Endodermal cell (in vitro differentiated cells): Measurements from ENCODE around the gene PCDH8. TPM values are rescaled to one million over a fixed set of nuclear protein-coding genes. Genes with fewer than 3 reads are reported as not detected.

Experiments
- DNase-seq: peaks from one replicate; pipeline ENCODE4 v3.0.0-alpha.2; 2017
- H3K27ac ChIP-seq: 2 replicates; pipeline ENCODE4 v1.5.1; 2013; ENCODE audit warnings: mild to moderate bottlenecking, low read depth, low read length, moderate library complexity
- H3K27me3 ChIP-seq: 2 replicates; pipeline ENCODE4 v1.6.1; 2013; ENCODE audit warnings: mild to moderate bottlenecking, low read length, moderate library complexity; ENCODE audit not compliant: insufficient read depth, control insufficient read depth, poor library complexity, severe bottlenecking
- H3K36me3 ChIP-seq: 2 replicates; pipeline ENCODE4 v1.7.0; 2013; ENCODE audit warnings: mild to moderate bottlenecking, low read length, moderate library complexity; ENCODE audit not compliant: control insufficient read depth, insufficient read depth
- H3K4me1 ChIP-seq: one replicate; pipeline ENCODE4 v1.7.0; 2013; ENCODE audit warnings: low read length; ENCODE audit not compliant: control insufficient read depth, insufficient read depth
- H3K4me3 ChIP-seq: 2 replicates; pipeline ENCODE4 v1.5.1; 2013; ENCODE audit warnings: mild to moderate bottlenecking, low read length, moderate library complexity
- H3K9ac ChIP-seq: 2 replicates; pipeline ENCODE4 v1.6.1; 2013; ENCODE audit warnings: mild to moderate bottlenecking, low read length, moderate library complexity; ENCODE audit not compliant: poor library complexity, severe bottlenecking; ENCODE audit errors: extremely low read depth
- H3K9me3 ChIP-seq: 2 replicates; pipeline ENCODE4 v1.6.1; 2013; ENCODE audit warnings: mild to moderate bottlenecking, low read length, moderate library complexity; ENCODE audit not compliant: control insufficient read depth
- H3K27ac Mint-ChIP-seq: 2 replicates; pipeline ENCODE4 v1.8.0; 2020; ENCODE audit warnings: mixed read lengths
- H3K27me3 Mint-ChIP-seq: 2 replicates; pipeline ENCODE4 v1.8.0; 2021; ENCODE audit warnings: mild to moderate bottlenecking, mixed read lengths; ENCODE audit not compliant: insufficient read depth
- H3K36me3 Mint-ChIP-seq: 2 replicates; pipeline ENCODE4 v1.8.0; 2020; ENCODE audit warnings: low read depth, mixed read lengths
- H3K4me1 Mint-ChIP-seq: 2 replicates; pipeline ENCODE4 v1.8.0; 2020; ENCODE audit warnings: mixed read lengths
- H3K4me3 Mint-ChIP-seq: 2 replicates; pipeline ENCODE4 v1.8.0; 2020; ENCODE audit warnings: mild to moderate bottlenecking, moderate library complexity, mixed read lengths
- H3K9me3 Mint-ChIP-seq: 2 replicates; pipeline ENCODE4 v1.8.0; 2020; ENCODE audit warnings: mild to moderate bottlenecking, mixed read lengths
- WGBS, 2 experiments: methylation state at CpG; one replicate each; pipeline versions ENCODE4 v1.1.5 to v1.1.7; 2013; ENCODE audit warnings: missing lambda C conversion rate in 2 of 2, mixed read lengths in 1 of 2; ENCODE audit not compliant: insufficient coverage in 1 of 2, insufficient read length in 1 of 2; 5-methylcytosine and 5-hydroxymethylcytosine counted together
- total RNA-seq, 2 donors: library from RNA; stranded (reverse); fragmentation: NEBNext Ultra II Directional in 1 of 2; extraction: Animal tissue kit (Norgen Biotek cat#: 25700) in 1 of 2; gene quantifications; 2 replicates in 1 of 2; 3 replicates in 1 of 2; pipeline ENCODE4 v1.2.1, GENCODE V29; 2021
- TF ChIP-seq, protein P1 (sequence below): fragments of 200-600 bp; sonication (generic); conservative IDR thresholded peaks from 2 replicates; pipeline ENCODE4 v1.5.0; 2021; ENCODE audit warnings: antibody characterized with exemption, mild to moderate bottlenecking

Gene PCDH8
- total RNA-seq, 2 donors from 2014 or later, result 1.8 to 10.6 TPM

DNA sequence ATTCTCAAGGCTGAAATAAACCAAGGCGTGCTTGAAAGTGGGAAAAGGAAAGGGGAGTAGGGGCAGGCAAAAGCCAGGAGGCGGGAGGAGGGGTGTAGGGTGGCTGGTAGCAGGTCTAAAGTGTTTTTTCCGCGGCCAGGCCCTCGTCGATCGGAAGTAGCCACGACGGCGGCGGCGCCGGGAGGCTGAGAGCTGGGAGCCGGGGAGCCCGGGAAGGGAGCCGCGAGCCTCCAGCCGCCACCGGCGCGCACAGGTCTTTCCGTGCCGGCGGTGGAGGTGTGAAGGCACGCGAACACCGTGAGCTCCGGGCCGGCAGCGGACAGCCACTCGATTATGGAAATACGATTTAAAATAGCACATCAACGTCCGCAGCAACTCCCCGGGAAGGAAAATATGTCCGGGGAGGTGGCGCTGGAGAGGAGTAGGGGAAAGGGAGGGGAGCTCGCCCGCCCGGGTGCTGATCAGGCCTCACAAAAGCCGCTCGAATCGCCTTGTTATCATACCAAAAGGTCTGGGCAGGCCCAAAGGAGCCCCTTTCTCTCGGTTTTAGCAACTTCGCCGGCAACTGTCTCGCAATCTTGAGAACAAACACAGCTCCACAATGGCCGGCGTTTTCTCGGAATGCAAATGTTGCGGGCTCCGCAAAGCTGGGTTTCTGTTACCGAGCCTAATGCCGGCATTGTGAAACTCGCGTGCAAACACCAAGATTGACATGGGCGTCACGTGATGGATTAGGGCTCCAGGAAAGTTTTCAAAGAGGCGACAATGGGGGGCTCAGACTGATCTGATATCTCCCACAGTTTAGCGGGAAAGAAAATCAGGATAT is 2.9 kb upstream of the PCDH8 start:
- peak; percentile 91 for DNase-seq
- Histone ChIP-seq H3K9ac (peak overlapping the region; percentile 44), H3K27me3 (peaks cover 64% of the 10 kb centered on the region), H3K27ac (peak overlapping the region; percentile 83), H3K4me3 (peak overlapping the region; percentile 85), H3K9me3 (no peaks in the 10 kb centered on the region), H3K4me1 (peaks cover 4% of the 10 kb centered on the region), H3K36me3 (no peaks in the 10 kb centered on the region)
- peaks cover 62% of the 10 kb centered on the region for H3K27me3 Mint-ChIP-seq
- H3K4me1 Mint-ChIP-seq, result peaks cover 38% of the 10 kb centered on the region
- peak overlapping the region; percentile 81 for H3K4me3 Mint-ChIP-seq
- H3K36me3 Mint-ChIP-seq, result no peaks in the 10 kb centered on the region
- H3K9me3 Mint-ChIP-seq, result peaks cover 2% of the 10 kb centered on the region
- WGBS, 2 experiments, result 0 to 1% methylated on average over 37 to 59 of the region's 60 CpGs
- TF ChIP-seq, protein P1, sequence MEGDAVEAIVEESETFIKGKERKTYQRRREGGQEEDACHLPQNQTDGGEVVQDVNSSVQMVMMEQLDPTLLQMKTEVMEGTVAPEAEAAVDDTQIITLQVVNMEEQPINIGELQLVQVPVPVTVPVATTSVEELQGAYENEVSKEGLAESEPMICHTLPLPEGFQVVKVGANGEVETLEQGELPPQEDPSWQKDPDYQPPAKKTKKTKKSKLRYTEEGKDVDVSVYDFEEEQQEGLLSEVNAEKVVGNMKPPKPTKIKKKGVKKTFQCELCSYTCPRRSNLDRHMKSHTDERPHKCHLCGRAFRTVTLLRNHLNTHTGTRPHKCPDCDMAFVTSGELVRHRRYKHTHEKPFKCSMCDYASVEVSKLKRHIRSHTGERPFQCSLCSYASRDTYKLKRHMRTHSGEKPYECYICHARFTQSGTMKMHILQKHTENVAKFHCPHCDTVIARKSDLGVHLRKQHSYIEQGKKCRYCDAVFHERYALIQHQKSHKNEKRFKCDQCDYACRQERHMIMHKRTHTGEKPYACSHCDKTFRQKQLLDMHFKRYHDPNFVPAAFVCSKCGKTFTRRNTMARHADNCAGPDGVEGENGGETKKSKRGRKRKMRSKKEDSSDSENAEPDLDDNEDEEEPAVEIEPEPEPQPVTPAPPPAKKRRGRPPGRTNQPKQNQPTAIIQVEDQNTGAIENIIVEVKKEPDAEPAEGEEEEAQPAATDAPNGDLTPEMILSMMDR, result no peak
- H3K27ac Mint-ChIP-seq, result peak overlapping the region; percentile 92

DNA sequence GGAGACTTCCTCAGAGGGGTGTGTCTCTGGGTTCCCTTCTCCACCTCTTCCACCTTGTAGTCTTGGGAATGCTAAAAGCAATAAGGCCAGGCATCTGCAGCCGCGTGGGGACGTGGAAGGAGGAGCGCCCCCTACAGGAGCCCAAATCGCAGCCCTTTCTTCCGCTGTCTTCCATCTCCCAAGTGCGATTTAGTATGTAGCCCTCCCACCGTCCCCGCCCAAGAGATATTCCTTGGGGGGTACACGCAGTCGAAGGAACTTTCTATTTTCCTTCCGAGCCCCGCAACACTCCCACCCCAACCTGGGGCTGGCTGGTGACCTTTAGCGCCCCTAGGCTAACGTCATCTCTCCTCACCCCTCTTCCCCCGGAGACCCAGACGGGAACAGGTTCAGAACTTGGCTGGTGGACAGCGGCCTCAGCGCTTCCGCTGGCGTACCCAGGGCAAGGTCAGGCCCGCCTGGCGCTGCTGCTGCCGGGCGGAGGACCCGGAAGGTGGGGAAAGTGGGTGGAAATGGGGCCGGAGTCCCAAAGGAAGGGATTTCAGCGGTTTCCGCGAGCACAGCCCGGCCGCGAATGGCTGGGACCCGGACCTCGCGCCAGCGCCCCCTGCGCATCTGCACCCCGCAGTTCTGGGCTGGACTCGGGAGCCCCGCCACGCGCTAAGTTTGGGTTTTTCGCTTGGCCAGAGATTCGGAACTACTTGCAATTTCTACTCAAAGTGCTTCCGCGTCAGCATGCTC is 2.1 kb upstream of the PCDH8 start:
- DNase-seq, result peak; percentile 97
- H3K27me3 ChIP-seq, result peaks cover 64% of the 10 kb centered on the region
- Mint-ChIP-seq H3K27me3 (peaks cover 60% of the 10 kb centered on the region), H3K27ac (peak overlapping the region; percentile 92), H3K36me3 (no peaks in the 10 kb centered on the region), H3K4me1 (peaks cover 38% of the 10 kb centered on the region), H3K9me3 (peaks cover 2% of the 10 kb centered on the region), H3K4me3 (peak overlapping the region; percentile 81)
- H3K9me3 ChIP-seq, result no peaks in the 10 kb centered on the region
- TF ChIP-seq, protein P1, result peak; percentile 87
- WGBS, 2 experiments, result 0% methylated on average over 10 to 47 of the region's 47 CpGs
- peak overlapping the region; percentile 44 for H3K9ac ChIP-seq
- peaks cover 4% of the 10 kb centered on the region for H3K4me1 ChIP-seq
- peak overlapping the region; percentile 83 for H3K27ac ChIP-seq
- no peaks in the 10 kb centered on the region for H3K36me3 ChIP-seq
- H3K4me3 ChIP-seq, result peak overlapping the region; percentile 85

DNA sequence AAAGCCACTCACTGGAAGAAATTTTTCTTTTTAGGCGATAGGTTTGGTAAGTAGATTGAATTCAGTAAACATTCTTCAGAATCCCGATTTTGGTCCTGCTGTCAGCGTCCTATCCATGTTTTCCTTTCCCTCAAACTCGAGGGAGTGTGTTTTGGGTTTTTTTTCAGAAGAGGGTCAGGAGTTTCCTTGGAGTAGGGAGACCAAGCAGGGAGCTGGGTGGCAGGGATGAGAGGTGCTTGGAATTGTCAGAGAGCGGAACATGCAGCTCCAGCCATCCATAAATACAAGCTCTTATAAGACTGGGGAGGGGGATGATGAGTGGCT is 1.6 kb upstream of the PCDH8 start:
- no peaks in the 10 kb centered on the region for H3K9me3 ChIP-seq
- Mint-ChIP-seq H3K27ac (no peak overlapping the region), H3K9me3 (peaks cover 2% of the 10 kb centered on the region), H3K4me3 (peak overlapping the region; percentile 81), H3K27me3 (peaks cover 60% of the 10 kb centered on the region), H3K4me1 (peaks cover 38% of the 10 kb centered on the region), H3K36me3 (no peaks in the 10 kb centered on the region)
- DNase-seq, result no peak
- TF ChIP-seq, protein P1, result no peak
- H3K9ac ChIP-seq, result no peak overlapping the region
- H3K27ac ChIP-seq, result peak overlapping the region; percentile 87
- H3K27me3 ChIP-seq, result peaks cover 64% of the 10 kb centered on the region
- H3K36me3 ChIP-seq, result no peaks in the 10 kb centered on the region
- H3K4me3 ChIP-seq, result no peak overlapping the region
- peaks cover 4% of the 10 kb centered on the region for H3K4me1 ChIP-seq
- WGBS, 2 experiments, result 6% methylated on average over 4 of the region's 5 CpGs; no CpG with 5 or more reads in 1 of the 2 experiments
